GM10266 (cell line): ENCODE measurements around the gene RSPH10B2.
"Not testable (repeated sequence)": the region's sequence is repeated elsewhere in the genome, so short reads cannot be mapped to it uniquely, and the experiment has no call there.

ENCODE experiments used
- DNase-seq: peaks from one replicate; pipeline ENCODE4 v3.0.0; 2012; ENCODE audit errors: extremely low spot score
- CTCF ChIP-seq: IDR thresholded peaks from 2 replicates; pipeline ENCODE4 v1.5.1; 2012; ENCODE audit warnings: mild to moderate bottlenecking, low read depth; ENCODE audit not compliant: control insufficient read depth, insufficient read depth; ENCODE audit errors: missing control alignments

The RSPH10B2 gene

DNA sequence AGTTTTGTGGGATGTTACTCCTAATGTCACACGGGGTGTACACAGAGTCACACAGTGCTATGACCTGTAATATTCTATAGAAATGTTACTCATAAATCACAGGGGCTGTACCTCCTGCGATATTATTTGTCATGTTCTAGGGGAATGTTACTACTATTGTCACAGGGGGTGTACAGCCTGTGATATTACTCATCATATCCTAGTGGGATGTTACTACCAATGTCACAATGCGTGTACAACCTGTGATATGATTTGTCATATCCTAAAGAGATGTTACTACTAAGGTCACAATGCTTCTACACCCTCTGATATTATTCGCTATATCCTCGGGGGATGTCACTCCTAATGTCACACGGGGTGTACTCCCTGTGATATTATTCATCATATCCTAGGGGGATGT, 79.7 kb downstream of the RSPH10B2 start:
- DNase-seq: no peak
- TF ChIP-seq CTCF: no peak

GRCh38 chr7:6835521-6835920, 81.6 kb downstream of the RSPH10B2 start:
- DNase-seq: not testable (repeated sequence)

DNA sequence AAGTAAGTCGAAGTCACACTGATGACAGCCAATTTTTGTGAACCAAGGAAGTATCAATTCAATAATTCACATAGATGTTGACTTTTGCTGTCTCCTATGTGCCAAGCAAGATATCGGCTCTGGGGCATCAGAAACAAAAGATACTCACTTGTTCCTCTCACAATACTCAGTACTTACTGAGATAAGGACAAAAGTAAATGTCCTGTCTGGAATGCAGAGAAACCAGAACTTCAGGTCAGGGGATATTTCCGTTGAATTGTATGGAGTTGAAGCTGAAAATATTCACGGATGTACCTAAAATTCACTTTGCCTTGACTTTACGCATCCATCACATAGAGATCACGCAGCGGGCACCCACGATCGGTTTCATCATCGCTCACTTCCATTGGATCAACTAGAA, 83.2 kb downstream of the RSPH10B2 start:
- not testable (repeated sequence) for DNase-seq

GRCh38 chr7:6842278-6842921, 88.5 kb downstream of the RSPH10B2 start:
- DNase-seq: not testable (repeated sequence)

- DNase-seq: not testable (repeated sequence)
These were observed 89.2 kb downstream of the RSPH10B2 start for GRCh38 chr7:6843092-6843491.

DNA sequence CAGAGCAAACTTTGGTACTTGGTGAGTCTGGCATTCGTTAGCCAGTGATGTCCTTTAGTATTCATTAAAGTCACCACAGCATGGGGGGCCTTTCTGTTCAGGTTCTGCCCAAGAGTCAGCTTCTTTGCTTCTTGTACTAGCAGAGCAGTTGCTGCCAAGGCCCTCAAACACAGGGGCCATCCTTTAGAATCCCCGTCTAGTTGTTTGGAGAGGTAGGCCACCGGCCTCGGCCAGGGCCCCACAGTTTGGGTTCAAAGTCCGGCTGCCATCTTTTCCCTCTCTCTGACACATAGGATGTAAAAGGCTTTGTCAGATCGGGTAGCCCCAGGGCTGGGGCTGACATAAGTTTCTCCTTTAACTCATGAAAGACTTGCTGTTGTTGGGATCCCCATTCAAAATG, 89.8 kb downstream of the RSPH10B2 start:
- not testable (repeated sequence) for DNase-seq

GRCh38 chr7:6845971-6846449, 92.1 kb downstream of the RSPH10B2 start:
- DNase-seq: not testable (repeated sequence)

DNA sequence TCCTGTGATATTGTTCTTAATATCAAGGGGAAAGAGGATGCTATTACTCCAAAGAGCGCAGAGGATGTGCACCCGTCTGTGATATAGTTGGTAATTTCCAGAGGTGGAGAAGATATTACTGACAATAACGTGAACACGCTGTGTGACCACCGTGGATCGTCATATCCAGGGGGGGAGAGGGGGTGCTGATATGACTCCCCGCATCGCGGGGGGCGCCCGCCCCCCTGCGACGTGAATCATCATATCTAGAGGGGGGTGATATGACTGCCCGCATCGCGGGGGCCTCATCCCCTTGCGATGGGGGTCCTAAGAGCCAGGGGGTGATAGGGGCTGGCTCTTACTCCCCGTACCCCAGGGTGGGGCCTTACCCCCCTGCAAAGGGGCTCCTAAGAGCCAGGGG, 93.8 kb downstream of the RSPH10B2 start:
- DNase-seq: not testable (repeated sequence)
